RPMI7951 (cell line): ENCODE measurements around the gene NOS1AP. TPM values are rescaled to one million over a fixed set of nuclear protein-coding genes. Genes with fewer than 3 reads are reported as not detected.

ENCODE experiments used
- DNase-seq: peaks from one replicate; pipeline ENCODE4 v3.0.0-alpha.2; 2012; ENCODE audit warnings: low read depth
- total RNA-seq: library from RNA; depleted of rRNA; stranded (reverse); fragments of >200 nt; shearing (Covaris generic); gene quantifications from 2 replicates; pipeline ENCODE4 v1.2.3, GENCODE V29; 2014

The NOS1AP gene
- total RNA-seq, 1 experiment from 2014 or later = not detected

GRCh38 chr1:162137179-162137960 is 67.9 kb downstream of the NOS1AP start:
- no peak for DNase-seq

GRCh38 chr1:162138112-162138511 is 68.6 kb downstream of the NOS1AP start:
- DNase-seq = no peak

DNA sequence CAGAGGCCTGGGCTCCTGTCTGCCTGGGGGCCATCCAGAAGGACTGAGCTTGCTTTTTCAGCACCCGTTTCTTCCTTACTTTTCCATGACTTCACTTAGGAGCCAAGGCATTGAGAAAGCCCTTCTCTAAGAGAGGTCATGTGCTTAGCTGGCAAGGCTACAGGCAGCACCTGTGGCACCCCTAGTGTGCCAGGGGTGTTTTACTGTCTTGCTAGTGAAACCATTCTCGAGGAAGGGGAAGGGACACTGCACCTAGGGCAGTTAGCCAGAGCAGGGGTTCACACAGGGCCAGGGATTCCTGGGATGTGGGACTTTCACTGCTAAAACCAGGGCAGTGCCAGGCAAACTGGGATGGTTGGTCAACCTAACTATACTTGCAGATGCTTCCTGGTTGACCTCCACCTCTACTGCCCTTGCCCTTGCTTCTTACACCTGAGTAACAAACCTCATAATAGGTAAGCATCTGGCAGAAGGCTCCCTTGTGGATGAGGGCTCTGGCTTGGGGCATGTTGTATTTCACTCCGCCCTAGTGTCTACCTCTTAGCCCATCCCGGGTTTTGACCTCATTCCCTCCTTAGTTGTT is 69.2 kb downstream of the NOS1AP start:
- no peak for DNase-seq

DNA sequence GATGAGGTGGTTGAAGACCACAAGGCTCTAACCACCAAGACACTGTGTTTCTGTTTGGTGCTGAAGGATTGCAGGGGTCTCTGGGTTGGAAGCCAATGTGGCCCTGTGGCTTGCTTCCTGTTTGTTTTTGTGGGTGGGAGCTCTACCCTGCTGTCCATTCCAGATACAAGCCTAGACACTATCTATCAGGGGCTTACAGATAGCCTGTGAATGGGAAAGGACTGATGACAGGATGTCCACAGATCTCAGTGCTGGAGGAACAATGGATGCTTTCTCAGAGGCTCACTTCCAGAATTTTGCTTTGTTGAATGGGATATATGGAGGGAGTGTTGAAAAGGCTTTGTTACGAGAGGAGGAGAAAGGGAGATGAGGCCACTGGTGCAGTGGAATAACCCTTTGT is 69.7 kb downstream of the NOS1AP start:
- DNase-seq = no peak

DNA sequence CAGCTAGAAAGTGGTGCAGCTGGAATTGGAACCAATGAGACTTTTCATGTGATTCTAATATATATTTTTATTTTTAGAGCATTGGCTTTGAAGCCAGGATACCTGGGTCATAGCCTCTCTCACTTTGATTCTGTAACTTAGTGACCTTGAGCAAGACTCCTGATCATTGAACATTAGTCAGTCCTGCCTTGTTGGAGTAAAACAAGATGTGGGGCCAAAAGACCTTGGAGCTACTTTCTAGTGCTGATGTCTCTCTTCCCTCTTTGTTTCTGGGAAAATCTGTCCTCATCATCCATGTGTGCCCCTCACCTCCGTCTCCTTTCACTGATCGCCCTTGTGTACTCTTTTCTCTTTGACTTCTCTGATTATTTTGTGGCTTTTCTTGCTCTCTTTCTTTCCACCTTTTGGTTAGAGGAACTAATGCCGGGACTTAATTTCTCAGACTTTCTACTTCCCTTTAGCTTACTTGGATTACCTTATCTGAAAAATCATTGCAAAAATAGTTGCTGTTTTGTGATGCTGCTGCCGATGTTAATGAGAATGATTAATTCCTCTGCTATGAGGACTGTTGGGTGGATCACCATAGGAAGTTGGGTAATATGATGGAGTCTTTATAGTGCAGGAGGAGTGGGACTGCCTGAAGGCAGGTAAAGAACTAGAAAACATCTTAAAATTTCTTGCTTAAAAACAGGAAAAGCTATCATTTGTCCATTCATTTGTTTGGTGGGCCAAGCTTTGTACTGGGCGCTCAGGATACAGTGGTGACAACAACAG is 72.0 kb downstream of the NOS1AP start:
- DNase-seq = peak; percentile 44

DNA sequence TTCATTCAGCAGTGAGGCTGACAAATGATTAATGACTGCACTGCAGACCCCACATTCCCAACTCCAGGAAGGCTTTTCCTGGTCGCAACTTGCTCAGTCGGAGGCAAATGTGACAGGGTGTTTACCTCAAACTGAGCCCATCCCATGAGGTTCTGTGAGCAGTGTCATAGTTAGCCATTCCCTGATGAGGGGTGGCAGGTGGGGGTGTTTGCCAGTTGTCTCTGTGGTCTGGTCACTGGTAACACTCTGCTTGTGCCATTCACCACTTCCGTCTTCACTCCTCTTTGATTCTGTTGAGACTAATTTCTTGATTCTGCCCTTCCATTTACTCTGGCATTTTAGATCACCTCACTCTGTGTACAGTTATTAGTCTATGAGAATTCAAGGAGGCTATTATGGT is 73.5 kb downstream of the NOS1AP start:
- no peak for DNase-seq

GRCh38 chr1:162144268-162144667 is 74.8 kb downstream of the NOS1AP start:
- DNase-seq = no peak

GRCh38 chr1:162144853-162145252 is 75.4 kb downstream of the NOS1AP start:
- DNase-seq = no peak

DNA sequence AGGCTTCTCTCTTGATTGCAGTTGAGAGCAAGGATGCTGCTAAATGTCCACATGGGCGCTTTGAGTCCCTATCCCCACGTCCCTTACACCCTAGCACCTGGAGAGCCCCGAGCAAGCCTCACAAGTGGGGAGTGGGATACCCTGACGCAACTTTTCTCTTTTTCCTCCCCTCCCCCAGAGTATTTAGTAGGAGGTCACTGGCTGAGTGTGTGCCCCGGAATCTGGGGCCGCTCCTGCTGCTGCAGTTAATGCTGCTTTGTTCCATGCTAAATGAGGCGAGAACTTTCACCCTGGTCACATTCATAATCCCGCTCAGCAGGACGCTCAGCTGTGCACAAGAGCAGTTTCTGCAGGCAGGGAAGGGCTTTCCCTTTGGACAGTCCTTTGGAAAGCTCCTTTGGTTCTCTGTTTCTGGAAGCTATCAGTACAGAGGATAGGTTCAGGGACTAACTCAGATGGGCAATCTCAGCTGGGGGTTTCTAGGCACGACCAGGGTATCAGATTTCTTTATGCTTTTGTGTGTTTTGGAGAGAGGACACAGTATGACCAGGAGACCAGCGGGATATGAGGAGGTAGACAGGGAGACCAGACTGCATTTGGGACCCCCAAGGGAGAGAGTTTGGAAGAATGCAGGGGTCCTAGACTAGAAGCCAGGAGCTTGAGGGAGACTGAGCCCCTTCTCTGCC is 75.9 kb downstream of the NOS1AP start:
- no peak for DNase-seq

GRCh38 chr1:162145966-162146696 is 76.6 kb downstream of the NOS1AP start:
- no peak for DNase-seq

- DNase-seq = no peak
These were observed 78.3 kb downstream of the NOS1AP start for GRCh38 chr1:162147760-162148159.

GRCh38 chr1:162150112-162150511 is 80.6 kb downstream of the NOS1AP start:
- DNase-seq = no peak

- DNase-seq = peak; percentile 45
These were observed 82.7 kb downstream of the NOS1AP start for GRCh38 chr1:162151900-162152829.

DNA sequence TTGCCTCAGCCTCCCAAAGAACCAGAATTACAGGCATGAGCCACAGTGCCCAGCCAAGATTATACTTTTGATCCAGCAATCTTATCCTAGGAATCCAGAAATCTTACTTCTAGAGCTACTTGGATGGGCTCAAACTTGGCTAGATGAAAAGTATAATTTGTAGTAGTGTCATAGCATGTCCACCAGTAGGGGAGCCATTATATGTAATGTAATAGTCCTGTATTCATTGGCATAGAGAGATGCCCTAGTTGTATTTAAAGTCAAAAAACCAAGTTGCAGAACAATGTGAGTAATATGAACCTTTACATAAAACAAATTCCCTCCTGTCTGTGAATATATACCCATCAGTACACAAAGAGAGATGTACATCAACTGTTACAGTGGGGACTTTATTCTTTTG is 83.9 kb downstream of the NOS1AP start:
- DNase-seq = no peak

GRCh38 chr1:162157469-162157868 is 88.0 kb downstream of the NOS1AP start:
- DNase-seq = no peak

- DNase-seq = no peak
These were observed 89.3 kb downstream of the NOS1AP start for GRCh38 chr1:162158624-162159271.

GRCh38 chr1:162159515-162159914 is 90.0 kb downstream of the NOS1AP start:
- DNase-seq = no peak

DNA sequence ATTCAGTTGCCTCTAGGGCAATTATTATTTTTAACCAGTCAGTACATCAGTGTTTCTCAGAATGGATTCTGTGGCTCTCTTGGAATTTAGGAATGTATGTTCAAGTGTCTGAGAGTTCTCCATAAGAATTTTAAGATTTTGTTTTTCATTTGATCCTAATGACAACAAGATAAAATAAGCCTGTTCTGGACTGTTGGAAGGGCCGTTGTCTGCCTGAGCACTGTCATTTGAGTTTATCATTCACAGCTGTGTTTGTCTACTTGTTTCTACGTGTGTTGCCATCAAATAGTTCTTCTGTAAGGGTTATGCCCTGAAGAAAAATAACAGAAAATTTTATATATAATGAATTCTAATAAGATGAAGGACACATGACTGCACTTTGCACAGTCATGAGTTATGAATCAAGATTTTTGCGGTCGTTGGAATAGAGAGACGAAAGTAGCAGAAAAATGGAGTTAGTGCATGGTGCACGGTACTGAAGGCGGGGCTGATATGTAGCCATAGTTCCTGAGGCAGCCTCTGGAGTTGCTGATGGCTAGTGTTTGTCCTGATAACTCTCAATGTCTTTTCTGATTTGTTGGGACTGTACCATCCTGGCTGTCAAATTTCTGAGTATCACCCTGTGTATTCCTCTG is 92.5 kb downstream of the NOS1AP start:
- DNase-seq = no peak

DNA sequence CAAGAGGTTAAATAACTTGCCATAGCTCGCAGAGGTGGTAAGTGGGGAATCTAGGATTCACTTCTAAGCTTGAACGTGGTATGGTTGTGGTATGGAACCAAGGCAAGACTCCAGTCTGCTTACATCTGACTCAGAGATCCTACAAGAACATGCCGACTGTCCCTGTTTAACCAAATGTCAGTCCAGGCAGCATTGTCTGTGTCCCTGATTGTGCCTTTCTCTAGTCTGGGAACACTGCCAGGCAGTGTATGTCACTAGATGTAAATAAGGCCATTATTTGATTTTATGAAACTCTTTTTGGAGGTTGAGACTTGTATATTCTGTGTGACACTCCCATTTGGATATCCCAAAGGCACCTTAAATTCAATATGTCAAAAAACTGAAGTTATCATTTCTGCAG is 96.0 kb downstream of the NOS1AP start:
- no peak for DNase-seq
